Raji (cell line): ENCODE measurements around the gene TAAR1.

Source experiments
- POLR2A ChIP-seq: IDR thresholded peaks from 2 replicates; pipeline ENCODE4 v1.6.1; 2011; ENCODE audit warnings: low read depth, low read length, control low read depth; ENCODE audit not compliant: insufficient read depth

TAAR1 gene, protein sequence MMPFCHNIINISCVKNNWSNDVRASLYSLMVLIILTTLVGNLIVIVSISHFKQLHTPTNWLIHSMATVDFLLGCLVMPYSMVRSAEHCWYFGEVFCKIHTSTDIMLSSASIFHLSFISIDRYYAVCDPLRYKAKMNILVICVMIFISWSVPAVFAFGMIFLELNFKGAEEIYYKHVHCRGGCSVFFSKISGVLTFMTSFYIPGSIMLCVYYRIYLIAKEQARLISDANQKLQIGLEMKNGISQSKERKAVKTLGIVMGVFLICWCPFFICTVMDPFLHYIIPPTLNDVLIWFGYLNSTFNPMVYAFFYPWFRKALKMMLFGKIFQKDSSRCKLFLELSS

DNA sequence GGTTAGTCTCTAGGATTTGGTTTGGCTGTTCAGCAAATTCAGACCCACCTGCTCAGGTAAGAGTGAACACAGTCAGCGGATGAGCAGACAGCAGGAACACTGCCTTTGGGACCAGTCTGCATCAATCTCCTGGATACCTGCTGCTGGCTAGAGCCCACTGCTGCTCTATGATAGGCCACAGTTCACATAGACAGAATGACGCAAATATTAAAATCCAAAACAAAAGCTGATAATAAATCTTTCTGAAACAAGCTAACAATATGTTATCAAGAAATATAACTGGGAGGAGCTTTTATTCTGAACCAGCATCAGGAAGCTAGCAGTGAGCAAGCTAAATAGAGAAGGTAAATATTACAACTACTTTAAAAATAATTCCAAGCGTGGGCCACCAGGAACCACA, at the start of gene TAAR1:
TSS of gene TAAR1 (minus strand) at position 101 of the 400 bp plus-strand sequence. CDS start 13,179 bp downstream, outside the sequence.
- TF ChIP-seq POLR2A = no peak

DNA sequence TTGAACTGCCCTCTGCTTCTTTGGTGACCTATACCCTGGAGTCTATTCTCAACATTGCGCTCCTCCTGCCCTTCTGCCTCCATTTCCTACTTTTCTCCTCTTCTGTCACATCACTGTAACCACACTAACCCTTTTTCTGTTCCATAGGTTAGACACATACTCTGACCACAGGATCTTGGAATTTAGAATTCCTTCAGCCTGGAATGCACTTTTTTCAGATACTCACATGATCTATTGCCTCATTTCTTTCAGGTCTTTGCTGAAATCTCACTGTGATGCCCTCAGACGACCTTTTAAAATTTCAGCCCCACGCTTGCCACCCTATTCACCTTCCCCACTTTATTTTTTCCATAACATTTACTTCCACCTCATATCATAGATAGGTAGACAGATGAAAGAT, 49.8 kb upstream of the TAAR1 start:
- TF ChIP-seq POLR2A = no peak

DNA sequence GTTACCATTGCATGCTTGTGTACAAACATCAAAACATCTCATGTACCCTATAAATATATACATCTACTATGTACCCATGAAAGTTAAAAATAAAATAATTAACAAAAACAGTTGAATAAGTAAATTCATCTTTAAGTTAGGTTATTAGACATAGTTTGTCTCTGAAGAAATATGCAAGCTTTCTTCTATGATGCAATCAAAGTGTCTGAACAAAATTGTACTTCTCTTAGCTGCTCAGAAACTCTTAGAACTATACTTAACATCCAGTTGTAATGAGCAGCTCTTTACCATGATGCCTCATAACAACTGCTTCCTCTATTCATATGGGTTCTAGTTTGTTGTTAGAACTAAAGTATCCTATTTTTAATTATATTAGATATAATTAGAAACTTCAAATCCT, 49.0 kb upstream of the TAAR1 start:
- TF ChIP-seq POLR2A = no peak

DNA sequence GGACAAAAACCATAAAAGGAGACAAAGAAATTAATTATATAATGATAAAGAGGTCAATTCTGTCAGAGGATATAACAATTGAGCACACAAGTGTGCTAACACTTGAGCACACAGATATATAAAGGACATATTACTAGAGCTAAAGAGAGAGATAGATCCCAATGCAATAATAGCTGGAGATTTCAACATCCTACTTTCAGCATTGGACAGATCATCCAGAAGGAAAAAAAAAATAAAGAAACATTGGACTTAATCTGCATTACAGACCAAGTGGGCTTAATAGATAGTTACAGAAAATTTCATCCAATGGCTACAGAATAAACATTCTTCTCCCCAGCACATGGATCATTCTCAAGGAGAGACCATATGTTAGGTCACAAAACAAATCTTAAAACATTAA, 45.0 kb upstream of the TAAR1 start:
- TF ChIP-seq POLR2A = no peak

DNA sequence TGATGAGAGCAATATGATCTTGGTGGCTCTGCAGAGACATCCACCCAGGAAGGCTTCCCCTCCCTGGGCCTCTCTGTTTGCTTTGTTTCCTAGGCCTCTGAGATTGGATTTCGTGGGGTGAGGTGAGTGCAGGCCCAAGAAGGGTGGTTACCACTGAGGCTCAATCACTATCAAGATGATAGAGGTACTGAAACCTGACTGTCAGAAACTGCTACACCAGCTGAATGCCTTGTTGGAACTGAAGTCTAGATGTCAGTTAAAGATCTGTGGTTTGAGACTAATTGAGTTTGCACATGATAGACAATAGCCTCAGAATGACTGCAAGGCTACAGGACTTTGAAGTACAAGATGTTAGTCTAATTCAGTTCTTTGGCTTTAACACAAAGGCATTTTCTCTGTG, 39.6 kb upstream of the TAAR1 start:
- TF ChIP-seq POLR2A = no peak

DNA sequence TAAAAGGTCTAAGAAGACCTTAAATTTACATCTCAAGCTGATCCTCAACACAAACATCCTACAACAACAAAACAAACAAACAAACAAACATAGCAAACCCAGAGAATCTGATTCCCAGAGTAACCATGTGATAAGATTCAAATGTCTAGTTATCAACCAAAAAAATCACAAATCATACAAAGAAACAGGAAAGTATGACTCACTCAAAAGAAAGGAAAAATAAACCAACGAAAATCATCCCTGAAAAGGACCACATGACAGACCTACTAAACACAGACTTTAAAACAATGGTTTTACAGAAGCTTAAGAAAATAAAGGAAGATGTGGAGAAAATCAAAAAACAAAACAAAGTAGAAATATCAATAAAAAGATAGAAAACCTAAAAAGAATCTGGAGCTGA, 36.8 kb upstream of the TAAR1 start:
- TF ChIP-seq POLR2A = no peak

DNA sequence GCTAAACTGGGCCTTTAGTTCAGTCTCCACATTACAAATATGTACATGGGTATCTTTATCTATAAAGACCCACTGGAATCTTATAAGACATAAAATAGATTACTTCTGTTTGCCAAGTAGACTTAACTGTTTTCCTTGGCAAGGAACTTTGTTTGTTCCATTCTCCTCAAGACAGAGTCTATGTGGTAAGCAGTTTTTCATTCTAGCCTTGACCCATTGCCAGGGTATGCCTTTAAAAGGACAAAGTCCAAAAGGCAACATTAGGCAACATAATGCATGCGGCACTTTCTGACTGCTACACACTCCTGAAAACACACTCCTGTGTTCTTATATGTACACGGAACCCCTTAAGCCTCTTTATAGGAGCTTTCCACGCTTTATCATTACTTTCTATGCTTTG, 34.5 kb upstream of the TAAR1 start:
- no peak for TF ChIP-seq POLR2A

DNA sequence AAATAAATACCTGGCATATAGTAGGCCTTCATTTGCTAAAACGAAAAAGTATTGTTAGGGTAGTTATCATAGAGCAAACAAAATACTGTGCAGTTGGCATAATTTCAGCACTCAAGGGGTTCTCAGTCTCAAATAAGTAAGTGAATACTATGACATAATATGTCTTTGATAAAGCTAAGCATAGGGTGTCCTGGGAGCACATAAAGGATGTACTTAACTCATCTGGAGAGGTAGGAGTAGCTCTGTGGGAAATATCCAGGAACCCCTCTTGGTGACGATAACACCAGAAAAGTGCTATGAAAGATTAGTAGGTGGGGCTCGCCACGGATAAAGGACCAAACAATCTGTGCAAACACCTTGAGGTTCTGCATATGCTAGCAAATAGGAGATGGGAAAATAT, 31.7 kb upstream of the TAAR1 start:
- TF ChIP-seq POLR2A = no peak

DNA sequence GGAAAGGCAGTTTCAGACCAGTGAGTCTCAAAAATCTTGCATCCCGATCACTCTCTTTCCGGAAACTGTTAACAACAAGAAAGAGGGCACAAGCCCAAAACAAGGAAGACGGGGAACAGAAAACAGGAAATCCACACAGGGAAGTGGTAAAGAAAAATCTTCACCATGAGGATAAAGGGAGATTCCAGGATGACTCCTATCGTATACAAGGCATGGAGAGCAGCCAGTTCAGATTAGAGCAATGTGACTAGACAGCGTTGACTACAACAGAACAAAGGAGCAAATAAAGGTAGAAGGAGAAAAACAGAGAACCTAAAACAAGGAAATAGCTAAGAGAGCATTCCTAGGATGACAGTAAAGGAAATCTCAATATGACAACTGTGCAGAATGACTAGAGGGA, 28.3 kb upstream of the TAAR1 start:
- TF ChIP-seq POLR2A = no peak

DNA sequence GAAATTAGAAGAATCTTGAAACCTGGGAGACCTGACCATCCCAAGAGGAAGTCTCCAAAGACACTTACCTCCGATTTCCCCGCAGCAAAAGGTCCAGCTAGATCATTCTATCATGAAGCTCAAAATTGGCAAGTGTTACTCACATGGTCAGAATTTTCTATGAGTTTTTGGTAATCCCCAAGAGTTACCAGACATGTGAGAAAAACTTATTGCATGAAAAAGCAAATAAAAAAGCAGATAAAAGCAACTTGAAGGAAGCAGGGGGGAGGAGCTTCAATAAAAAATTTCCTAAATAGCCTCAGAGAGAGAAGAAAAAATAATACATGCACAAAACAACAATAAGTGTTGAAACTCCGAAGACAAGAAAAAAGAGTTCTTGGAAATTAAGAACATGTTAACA, 27.5 kb upstream of the TAAR1 start:
- no peak for TF ChIP-seq POLR2A

DNA sequence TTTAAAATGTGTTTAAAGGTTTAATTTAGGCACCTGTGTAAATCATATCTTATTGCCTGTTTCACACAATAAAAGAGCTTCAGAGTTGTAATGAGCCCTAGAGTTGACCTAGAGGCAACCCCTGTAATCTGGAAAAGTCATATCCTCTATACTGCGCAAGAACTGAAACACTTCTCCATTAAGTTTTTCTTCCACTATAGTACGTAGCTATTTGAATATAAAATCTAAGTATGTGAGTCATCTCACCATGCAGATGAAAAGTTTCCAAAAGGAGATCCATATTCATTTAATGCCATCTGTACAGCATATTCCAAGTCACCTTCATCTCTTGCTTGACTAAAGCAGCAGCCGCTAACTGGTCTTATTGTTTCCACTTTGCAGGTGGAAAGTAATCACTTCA, 26.0 kb upstream of the TAAR1 start:
- TF ChIP-seq POLR2A = no peak

DNA sequence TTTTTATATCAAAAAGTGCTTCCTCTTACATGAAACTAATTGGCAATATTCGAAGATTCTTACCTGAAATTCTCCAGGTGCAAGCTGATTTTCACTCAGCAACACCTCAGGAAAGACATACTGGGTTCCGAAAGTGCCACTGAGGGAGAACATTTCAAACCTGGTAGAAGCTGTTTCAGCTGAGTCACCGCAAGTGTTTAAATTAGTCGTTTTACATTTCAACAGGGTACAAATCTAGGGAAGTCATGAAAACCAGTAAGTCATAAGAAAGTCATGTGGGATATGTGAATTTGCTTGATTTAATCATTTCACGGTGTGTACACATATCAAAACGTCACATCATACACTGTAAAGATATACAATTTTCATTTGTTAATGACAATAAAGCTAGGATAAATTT, 25.3 kb upstream of the TAAR1 start:
- TF ChIP-seq POLR2A = no peak

DNA sequence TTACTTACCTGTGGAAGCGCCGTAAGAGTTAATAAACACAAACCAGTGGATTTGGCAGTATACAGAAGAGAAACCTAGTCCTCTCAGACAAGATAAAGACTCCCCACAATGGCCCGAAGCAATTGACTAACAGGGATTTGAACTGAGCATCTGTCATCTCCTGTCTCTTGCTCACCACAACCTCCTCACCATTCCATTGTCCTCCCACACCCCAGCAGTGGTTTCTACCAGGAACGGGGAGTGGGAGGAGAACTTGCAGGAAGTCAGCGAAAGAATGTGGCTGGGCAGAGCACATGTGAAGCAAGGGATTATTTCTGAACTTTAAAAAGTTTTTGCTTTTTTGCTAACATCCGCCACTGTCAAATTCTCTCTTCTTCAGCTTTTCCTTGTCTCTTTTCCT, 24.6 kb upstream of the TAAR1 start:
- TF ChIP-seq POLR2A = no peak

DNA sequence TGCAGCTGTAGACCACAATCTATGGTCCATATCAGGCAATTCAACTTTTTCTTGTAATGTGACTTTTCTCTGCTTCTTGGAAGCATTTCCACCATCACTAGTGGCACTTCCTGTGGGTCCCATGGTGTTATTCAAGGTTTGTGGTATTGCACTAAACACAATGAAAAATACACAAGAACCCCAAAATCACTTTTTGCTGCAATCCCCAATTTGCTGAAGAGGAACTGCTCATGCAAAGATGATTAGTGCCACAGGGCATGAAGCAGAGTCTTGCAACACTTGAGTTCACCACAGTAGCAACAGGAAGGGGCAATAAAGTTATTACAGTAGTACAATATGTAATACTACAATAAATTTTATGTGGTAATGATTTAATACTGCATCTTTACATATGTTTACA, 16.8 kb upstream of the TAAR1 start:
- TF ChIP-seq POLR2A = no peak

DNA sequence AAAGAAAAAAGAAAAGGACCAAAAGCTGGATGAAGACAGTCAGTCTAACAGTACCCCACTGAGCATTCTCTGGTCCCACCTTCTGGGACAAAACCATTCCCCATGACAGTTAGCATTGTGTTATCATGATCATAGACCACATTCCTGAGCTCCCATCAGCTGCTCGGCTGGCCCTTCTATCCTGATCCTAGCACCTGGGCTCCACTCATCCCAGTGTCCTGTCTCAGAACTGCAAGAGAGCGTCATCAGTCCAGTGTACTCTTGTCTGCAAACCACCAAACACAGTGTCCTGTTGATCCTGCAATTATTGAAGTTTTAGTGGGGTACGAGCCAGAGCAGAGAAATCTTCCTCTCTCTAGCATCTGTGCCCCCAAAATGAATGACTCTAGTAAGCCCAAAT, 16.0 kb upstream of the TAAR1 start:
- TF ChIP-seq POLR2A = no peak

DNA sequence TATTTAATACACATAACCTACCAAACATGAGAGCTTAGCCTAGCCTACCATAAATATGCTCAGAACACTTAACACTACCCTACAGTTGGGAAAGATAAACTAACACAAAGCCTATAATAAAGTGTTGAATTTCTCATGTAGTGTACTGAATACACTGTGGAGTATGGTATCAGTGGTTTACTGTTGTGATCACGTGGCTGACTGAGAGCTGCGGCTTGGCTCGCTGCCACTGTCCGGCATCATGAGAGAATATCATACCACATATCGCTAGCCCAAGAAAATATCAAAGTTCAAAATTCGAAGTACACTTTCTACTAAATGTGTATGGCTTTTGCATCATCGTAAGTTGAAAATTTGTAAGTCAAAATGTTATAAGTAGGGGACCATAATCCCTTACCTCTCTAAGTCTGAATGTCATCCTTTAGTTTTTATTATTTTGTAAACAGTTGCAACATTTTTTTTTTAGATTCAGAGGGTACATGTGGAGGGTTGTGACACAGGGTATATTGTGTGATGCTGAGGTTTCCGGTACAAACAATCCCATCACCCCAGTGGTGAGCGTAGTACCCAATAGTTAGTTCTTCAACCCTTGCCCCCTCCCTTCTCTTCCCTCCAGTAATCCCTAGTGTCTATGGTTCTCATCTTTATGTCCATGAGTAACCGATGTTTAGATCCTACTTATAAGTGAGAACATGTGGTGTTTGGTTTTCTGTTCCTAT, 14.6 kb upstream of the TAAR1 start:
- TF ChIP-seq POLR2A = no peak

DNA sequence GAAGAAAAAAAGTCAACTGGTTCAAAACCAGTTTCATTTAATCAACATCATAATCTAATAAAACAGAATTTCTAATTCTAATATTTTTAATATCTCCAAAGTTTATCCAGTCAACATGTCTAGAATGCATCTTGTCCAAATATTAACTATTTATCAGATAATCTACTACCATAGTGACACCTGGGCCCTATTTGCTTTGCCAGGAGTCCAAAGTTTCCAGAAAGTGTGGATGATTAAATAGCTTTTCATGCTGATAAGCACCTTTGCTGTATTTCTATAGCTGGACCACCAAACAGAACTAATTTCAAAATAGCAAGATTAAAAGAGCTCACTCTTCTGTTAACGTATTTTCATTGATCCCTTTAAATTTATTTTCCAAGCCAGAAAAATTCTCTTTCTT, 12.3 kb upstream of the TAAR1 start:
- no peak for TF ChIP-seq POLR2A

DNA sequence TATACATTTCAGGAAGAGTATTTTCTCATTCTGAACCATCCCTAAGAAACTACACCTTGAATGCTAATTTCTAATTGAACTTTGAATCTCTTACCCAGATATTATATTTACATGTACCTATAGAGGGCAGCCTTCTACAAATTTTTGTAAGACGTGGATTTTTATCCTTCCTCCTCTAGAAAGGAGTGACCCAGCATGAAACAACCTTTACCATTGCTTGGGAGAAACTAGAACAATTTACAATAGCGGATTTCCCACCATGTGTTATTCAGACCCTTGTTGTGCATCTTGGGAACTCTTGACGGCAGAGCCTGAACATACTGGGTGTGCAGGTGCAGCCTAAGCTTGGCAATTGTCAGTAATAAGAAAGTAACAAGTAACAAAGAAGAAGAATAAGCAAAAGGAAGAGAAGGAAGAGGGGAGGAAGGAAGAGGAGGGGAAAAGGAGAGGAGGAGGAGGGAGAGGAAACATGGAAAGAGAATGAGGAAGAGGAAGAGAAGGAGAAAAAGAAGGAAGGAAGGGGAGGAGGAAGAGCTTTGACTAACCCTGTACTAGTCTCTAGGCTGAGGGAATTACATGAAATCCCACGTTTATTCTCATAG, 10.8 kb upstream of the TAAR1 start:
- no peak for TF ChIP-seq POLR2A
